NCI-H748 treated with DMSO at 0.1 percent for 48 hours (cell line): Measurements from ENCODE around the gene CLDN19.
A peak's percentile ranks its signal among the peaks of the same experiment; 100 is the strongest.
"Not testable (repeated sequence)": the region's sequence is repeated elsewhere in the genome, so short reads cannot be mapped to it uniquely, and the experiment has no call there.

Experiments used
- DNase-seq: peaks from one replicate; lab custom pipeline; 2025; lab: John Stamatoyannopoulos, UW

CLDN19 gene

DNA sequence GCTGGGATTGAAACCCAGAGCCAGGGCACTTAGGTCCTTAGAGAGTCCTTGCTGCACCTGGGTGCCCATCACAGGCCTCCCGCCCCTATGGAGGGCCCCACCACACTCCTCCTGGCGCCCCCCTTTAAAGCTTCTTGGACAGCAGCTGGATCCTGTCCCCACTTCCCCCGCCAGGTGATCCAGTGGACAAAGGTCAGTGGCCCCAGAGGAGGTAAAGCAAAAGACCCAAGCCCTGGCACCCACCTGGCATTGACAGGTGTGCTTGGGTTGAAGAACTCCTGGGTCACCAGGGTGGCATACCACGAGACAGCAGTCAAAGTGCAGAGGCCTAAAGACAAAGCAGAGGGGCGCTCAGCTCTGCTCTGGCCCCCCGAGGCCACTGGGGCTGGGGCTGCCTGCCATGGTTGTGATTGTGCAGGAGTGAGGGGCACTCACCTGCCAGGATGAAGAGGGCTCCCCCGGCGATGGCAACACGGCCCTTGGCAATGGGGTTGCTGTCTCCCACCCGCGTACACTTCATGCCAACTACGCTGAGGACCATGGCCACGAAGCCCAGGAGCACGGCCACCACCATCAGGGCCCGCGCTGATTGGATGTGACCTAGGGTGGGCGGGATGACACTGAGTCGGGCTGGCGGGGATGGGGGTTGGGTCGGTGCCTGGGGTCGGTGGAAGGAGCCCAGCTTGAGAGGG, 1.9 kb downstream of the CLDN19 start:
- DNase-seq = no peak

- no peak for DNase-seq
These were observed 2.8 kb downstream of the CLDN19 start for GRCh38 chr1:42737257-42737656.

DNA sequence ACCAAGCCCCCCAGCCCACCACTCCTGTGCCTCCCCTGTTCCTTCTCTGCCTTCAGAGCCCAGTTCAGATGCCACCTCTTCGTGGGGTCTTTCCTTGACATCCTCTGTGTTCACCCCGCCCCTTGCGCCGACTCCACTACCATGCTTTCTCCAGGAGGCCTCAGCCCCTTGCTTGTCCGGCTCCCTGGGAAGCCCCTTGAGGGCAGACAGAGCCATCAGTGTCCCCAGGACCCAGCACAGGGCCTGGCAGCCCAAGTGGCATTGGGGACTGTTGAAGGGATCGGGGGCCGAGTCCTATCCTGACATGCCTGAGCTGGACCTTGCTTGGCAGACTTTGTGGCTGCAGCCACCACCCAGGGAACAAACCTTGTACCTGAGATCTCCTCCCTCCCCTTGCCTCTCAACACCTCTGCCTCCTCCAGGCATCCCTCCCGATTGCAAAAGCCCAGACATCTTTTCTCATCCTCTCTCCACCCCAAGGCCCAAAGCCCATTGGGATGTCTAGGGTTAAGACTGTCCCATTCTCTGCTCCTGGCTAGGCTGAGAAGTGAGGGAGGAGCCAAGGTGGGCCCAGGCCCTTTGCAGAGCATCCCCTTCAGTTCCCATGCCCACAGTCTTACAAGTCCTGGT, 3.4 kb downstream of the CLDN19 start:
- DNase-seq = no peak

DNA sequence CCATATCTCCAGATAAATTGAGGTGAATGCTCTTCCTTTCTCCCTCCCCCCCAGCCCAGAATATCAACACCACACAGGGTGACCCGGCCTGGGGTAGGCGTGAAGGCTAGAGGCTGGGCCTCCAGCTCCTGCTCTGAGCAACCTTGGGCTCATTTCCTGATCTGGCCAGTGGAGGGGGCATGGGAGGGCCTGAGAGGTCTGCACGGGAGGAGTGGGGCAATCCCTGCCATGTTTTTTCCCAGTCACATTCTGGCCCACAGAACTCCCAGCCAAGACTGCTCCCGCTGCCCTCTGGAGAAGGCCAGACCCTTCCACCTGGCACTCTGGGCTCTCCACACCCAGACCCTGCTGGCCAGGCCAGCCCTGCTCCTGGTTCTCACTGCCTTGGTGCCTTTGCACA, 3.9 kb downstream of the CLDN19 start:
- no peak for DNase-seq

DNA sequence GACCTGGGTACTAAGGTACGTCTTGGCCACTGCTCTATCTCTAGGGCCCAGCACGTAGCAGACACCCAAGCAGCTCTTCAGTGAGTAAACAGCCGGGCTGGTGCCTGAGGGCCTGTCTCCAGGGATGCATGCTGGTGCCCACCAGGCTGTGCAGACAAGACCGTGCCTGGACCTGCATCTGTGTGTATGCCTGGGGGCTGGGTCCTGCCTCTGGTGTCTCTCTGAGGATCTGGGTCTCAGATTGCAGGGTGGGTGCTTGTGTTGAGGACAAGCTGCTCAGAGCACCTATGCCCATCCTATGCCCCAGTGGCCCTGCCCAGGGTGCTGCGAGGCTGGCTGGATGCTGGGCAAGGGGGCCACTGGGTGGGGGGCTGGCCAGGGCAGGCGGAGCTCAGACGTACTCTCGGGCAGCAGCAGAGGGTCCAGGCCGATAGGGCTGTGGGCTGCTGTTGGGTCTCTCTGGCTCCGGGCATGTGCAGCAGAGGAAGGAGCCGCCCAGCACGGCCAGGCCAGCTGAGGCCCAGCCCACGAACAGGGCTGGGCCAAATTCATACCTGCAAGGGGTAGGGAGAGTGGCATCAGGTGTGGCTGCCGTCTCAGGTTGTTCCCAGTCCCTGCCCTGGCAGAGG, 4.4 kb downstream of the CLDN19 start:
- no peak for DNase-seq

GRCh38 chr1:42735056-42735455, 5.0 kb downstream of the CLDN19 start:
- no peak for DNase-seq

- DNase-seq = no peak
These were observed 5.6 kb downstream of the CLDN19 start for GRCh38 chr1:42734201-42735035.

DNA sequence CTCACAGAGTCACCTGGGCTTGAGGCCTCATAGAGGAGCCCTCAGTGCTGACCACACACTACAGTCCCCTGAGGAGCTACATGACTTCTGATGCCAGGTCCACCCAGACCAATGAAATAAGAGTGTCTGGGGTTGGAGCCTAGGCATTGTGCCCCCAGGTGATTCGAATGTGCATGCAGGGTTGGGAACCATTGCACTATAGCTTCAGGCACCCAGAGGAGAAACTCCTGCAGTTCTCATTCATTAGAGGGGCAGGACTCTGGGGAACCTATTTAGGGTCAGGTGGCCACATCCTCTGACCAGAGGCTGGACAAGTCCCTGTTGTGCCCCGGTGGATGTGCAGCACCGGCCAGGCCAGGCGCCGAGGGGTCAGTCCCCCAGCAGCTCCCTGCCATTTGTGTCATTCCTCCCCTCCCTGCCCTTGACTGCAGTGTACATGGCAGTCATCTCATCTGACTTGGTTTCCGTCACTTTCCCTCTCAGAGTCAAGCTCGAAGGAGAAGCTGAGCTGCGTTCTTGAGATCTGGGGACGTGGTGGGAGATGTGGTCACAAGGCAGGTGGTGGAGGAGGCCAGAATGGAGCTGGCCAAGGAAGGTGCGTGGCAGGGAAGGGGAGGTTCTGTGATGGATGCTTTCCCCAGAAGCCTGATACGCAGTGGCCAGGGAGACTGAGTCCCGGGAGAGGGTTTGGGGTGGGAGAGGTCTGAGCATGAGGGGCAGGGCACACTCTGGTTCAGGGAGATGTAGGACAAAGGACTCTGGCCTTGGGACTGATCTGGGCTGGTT, 6.4 kb downstream of the CLDN19 start:
- no peak for DNase-seq

- no peak for DNase-seq
These were observed 7.8 kb downstream of the CLDN19 start for GRCh38 chr1:42732126-42732680.

GRCh38 chr1:42731585-42731984, 8.5 kb downstream of the CLDN19 start:
- no peak for DNase-seq

DNA sequence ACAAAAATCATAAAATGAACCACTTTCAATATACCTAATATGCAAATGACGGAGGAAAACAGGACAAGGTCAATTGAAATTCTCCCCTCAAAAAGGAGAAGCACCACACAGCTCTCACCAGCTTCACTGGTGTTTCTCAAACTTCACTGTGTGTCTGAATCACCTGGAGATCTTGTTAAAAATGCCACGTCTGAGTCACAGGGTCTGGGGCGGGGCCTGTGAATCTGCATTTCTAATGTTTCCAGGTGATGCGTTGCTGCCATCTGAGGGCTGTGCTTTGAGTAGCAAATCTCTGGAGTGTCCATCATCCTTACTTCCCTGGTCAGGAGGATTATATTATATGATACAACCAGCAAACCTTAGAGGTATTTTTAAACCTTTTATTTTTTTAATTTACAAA, 9.0 kb downstream of the CLDN19 start:
- peak; percentile 87 for DNase-seq

- DNase-seq = no peak
These were observed 10.0 kb downstream of the CLDN19 start for GRCh38 chr1:42730002-42730401.

GRCh38 chr1:42725820-42726219, 14.2 kb downstream of the CLDN19 start:
- not testable (repeated sequence) for DNase-seq

- no peak for DNase-seq
These were observed 16.5 kb downstream of the CLDN19 start for GRCh38 chr1:42723511-42723910.

GRCh38 chr1:42722403-42722802, 17.6 kb downstream of the CLDN19 start:
- DNase-seq = not testable (repeated sequence)

GRCh38 chr1:42721926-42722325, 18.1 kb downstream of the CLDN19 start:
- no peak for DNase-seq

- DNase-seq = no peak
These were observed 19.2 kb downstream of the CLDN19 start for GRCh38 chr1:42720868-42721267.

GRCh38 chr1:42714441-42714840, 25.6 kb downstream of the CLDN19 start:
- DNase-seq = not testable (repeated sequence)

DNA sequence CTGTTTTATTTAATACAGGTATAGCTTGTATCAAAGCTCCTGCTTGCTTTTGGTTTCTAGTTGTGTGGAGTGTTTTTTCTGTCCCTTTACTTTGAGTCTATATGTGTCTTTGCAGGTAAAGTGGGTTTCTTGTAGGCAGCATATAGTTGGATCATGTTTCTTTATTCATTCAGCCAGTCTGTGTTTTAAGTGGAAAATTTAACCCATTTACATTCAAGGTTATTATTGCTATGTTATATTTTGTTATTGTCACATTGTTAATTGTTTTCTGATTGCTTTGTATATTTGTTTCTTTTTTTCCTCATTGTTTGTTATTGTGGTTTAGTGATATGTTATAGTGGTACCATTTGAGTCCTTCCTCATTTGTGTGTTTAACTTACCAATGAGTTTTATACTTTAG, 26.7 kb downstream of the CLDN19 start:
- no peak for DNase-seq

DNA sequence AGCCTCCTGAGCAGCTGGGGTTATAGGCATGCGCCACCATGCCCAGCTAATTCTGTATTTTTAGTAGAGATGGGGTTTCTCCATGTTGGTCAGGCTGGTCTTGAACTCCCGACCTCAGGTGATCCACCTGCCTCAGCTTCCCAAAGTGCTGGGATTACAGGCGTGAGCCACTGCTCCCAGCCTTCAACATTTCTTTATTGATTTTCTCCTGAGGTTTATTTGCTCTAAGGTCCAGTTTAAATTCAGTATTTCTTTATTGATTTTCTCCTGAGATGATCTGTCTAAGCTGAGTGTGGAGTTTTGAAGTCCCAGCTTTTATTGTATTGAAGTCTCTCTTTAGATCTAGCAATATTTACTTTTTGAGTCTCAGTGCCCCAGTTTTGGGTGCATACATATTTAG, 27.2 kb downstream of the CLDN19 start:
- DNase-seq = not testable (repeated sequence)

DNA sequence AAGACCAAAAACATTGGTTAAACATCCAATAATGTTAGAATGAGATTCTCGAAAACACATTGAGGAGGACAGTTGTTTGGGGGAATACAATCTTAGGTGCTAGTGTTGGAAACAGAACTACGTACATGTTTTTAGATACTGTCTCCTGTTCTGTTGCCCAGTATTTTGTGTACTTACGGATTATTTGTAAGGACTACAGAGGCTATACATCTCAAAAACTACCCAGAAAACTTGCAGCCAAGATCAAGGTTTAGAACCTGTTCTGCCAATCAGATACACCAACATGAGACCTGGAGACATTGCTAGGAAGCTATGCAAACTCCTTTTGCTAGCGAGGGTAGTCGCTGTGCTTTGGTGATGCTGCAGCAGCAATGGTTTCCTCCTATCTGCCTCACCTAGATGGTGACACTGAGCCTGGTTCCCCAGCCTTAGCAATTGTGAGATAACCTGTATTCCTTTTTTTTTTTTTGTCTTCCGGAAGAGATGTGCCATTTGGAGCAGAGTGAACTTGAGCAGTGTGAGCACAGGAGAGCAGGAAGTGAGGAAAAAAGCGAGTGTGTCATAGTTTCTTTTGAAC, 36.1 kb downstream of the CLDN19 start:
- no peak for DNase-seq
